Activated CD4-positive, CD25-positive, alpha-beta regulatory T cell (primary cell): ENCODE results near the gene ASF1B.
A peak's percentile ranks its signal among the peaks of the same experiment; 100 is the strongest.

Source experiments
- DNase-seq, 4 experiments: peaks; one replicate each; lab custom pipeline; 2025; lab: John Stamatoyannopoulos, UW

The ASF1B gene

GRCh38 chr19:14111486-14111885, 24.9 kb downstream of the ASF1B start:
- no peak for DNase-seq

- DNase-seq, result no peak
Observed at GRCh38 chr19:14110650-14111049, 25.7 kb downstream of the ASF1B start.

- DNase-seq, result no peak
Observed at GRCh38 chr19:14107581-14108461, 28.6 kb downstream of the ASF1B start.

- no peak for DNase-seq
Observed at GRCh38 chr19:14106840-14107239, 29.5 kb downstream of the ASF1B start.

GRCh38 chr19:14105680-14106079, 30.7 kb downstream of the ASF1B start:
- DNase-seq, result no peak

- no peak for DNase-seq
Observed at GRCh38 chr19:14103310-14103709, 33.1 kb downstream of the ASF1B start.

GRCh38 chr19:14102756-14103155, 33.6 kb downstream of the ASF1B start:
- no peak for DNase-seq

- DNase-seq, result no peak
Observed at GRCh38 chr19:14102102-14102696, 34.2 kb downstream of the ASF1B start.

GRCh38 chr19:14101003-14101545, 35.3 kb downstream of the ASF1B start:
- DNase-seq, result no peak

- DNase-seq, result no peak
Observed at GRCh38 chr19:14097532-14098151, 38.7 kb downstream of the ASF1B start.

GRCh38 chr19:14096272-14096992, 40.0 kb downstream of the ASF1B start:
- DNase-seq, result no peak

GRCh38 chr19:14094854-14095253, 41.5 kb downstream of the ASF1B start:
- no peak for DNase-seq

GRCh38 chr19:14093117-14093823, 43.1 kb downstream of the ASF1B start:
- DNase-seq, result no peak

- peak in 2 of 4 experiments; percentile 23 to 27 for DNase-seq
Observed at GRCh38 chr19:14091813-14092462, 44.5 kb downstream of the ASF1B start.

GRCh38 chr19:14091081-14091812, 45.1 kb downstream of the ASF1B start:
- DNase-seq, result peak; percentile 49 to 71 (median 60)

GRCh38 chr19:14090509-14091080, 45.8 kb downstream of the ASF1B start, which contains the start of gene SAMD1:
SAMD1 (minus strand) TSS chr19:14090751.
- peak; percentile 70 to 87 (median 76) for DNase-seq

- peak; percentile 19 to 34 (median 27) for DNase-seq
Observed at GRCh38 chr19:14089662-14090508, 46.5 kb downstream of the ASF1B start.

GRCh38 chr19:14089412-14089661, 47.1 kb downstream of the ASF1B start:
- no peak for DNase-seq
